Esophagus mucosa (tissue), 1 donor: ENCODE measurements around the gene ANO8. TPM values are rescaled to one million over a fixed set of nuclear protein-coding genes. Genes with fewer than 3 reads are reported as not detected.
"Not testable (repeated sequence)": the region's sequence is repeated elsewhere in the genome, so short reads cannot be mapped to it uniquely, and the experiment has no call there.

ENCODE experiments used
- ATAC-seq: fragments of 200-7000 bp; cut with Tn5 transposase; one replicate; pipeline ENCODE4 v1.9.1; 2020
- total RNA-seq: library from RNA; stranded (reverse); gene quantifications from one replicate; pipeline ENCODE4 v1.2.4, GENCODE V29; 2023
- donor health status: DM: yes; HTN: yes; CAD: no.

Gene ANO8
- total RNA-seq, 1 donor from 2014 or later: 9.9 TPM

GRCh38 chr19:17309198-17309964 lies 25.3 kb downstream of the ANO8 start, which contains the start of gene DDA1:
TSS of gene DDA1 (plus strand) at chr19:17309563. CDS start at chr19:17309655, 92 bp downstream.
- peak; percentile 82 for ATAC-seq

- no peak for ATAC-seq
Measured at GRCh38 chr19:17307876-17308377, 26.7 kb downstream of the ANO8 start.

- no peak for ATAC-seq
Measured at GRCh38 chr19:17306285-17306714, 28.4 kb downstream of the ANO8 start.

GRCh38 chr19:17305517-17306284 lies 29.0 kb downstream of the ANO8 start, which contains the start of gene MRPL34:
TSS of gene MRPL34 (plus strand) at chr19:17305872. CDS start at chr19:17305893, 21 bp downstream.
- peak; percentile 86 for ATAC-seq

- no peak for ATAC-seq
Measured at GRCh38 chr19:17305216-17305516, 29.5 kb downstream of the ANO8 start.

GRCh38 chr19:17304386-17305215 lies 30.1 kb downstream of the ANO8 start:
- no peak for ATAC-seq

GRCh38 chr19:17303940-17304267 lies 30.8 kb downstream of the ANO8 start:
- ATAC-seq: no peak

GRCh38 chr19:17303167-17303939 lies 31.3 kb downstream of the ANO8 start, which contains the start of gene ABHD8:
TSS of gene ABHD8 (minus strand) at chr19:17303425. CDS start at chr19:17301616, 1,809 bp downstream.
- ATAC-seq: peak; percentile 71

GRCh38 chr19:17302391-17303166 lies 32.1 kb downstream of the ANO8 start:
- ATAC-seq: no peak

- no peak for ATAC-seq
Measured at GRCh38 chr19:17300992-17301619, 33.5 kb downstream of the ANO8 start.

GRCh38 chr19:17296976-17297375 lies 37.7 kb downstream of the ANO8 start:
- ATAC-seq: no peak

GRCh38 chr19:17296273-17296672 lies 38.4 kb downstream of the ANO8 start:
- ATAC-seq: peak; percentile 5

GRCh38 chr19:17295551-17295950 lies 39.1 kb downstream of the ANO8 start:
- ATAC-seq: not testable (repeated sequence)

- ATAC-seq: peak; percentile 17
Measured at GRCh38 chr19:17294051-17294891, 40.4 kb downstream of the ANO8 start.

GRCh38 chr19:17293605-17294004 lies 41.0 kb downstream of the ANO8 start:
- no peak for ATAC-seq

GRCh38 chr19:17292301-17293074 lies 42.2 kb downstream of the ANO8 start:
- peak; percentile 90 for ATAC-seq

GRCh38 chr19:17289489-17289888 lies 45.2 kb downstream of the ANO8 start:
- no peak for ATAC-seq

- no peak for ATAC-seq
Measured at GRCh38 chr19:17286752-17287151, 47.9 kb downstream of the ANO8 start.

GRCh38 chr19:17286263-17286662 lies 48.4 kb downstream of the ANO8 start:
- no peak for ATAC-seq
